Endothelial cell of umbilical vein (primary cell): Measurements from ENCODE around the gene KIAA1217. TPM values are rescaled to one million over a fixed set of nuclear protein-coding genes. Genes with fewer than 3 reads are reported as not detected.

Experiments
- BruUV-seq: library from RNA; stranded (reverse); fragments of 400-500 nt; replicated peaks from 2 replicates; lab custom pipeline; 2021; lab: Mats Ljungman, UMichigan
- CTCF ChIA-PET: fragments of 300-600, 350-600 bp; sonication (Branson Sonifier 250); formaldehyde crosslinking; loops from one replicate; lab custom pipeline; 2021; ENCODE audit warnings: antibody characterized with exemption, inconsistent platforms; lab: Charles Lee
- POLR2A ChIA-PET: fragments of 300-600, 350-600 bp; sonication (Branson Sonifier 250); formaldehyde crosslinking; loops from one replicate; lab custom pipeline; 2021; ENCODE audit warnings: antibody characterized with exemption, inconsistent platforms; lab: Charles Lee
- DNase-seq: peaks from one replicate; pipeline ENCODE4 v3.0.0-alpha.2; 2011; ENCODE audit warnings: low read depth, low spot score
- FAIRE-seq: peaks from 2 replicates; lab custom pipeline; 2011; peaks lifted over from hg19 to GRCh38; lab: Jason Lieb, UNC
- H2AFZ ChIP-seq: 2 replicates; pipeline ENCODE4 v1.6.0; 2012; ENCODE audit warnings: low read depth, low read length, control low read depth, inconsistent platforms
- H3K27ac ChIP-seq: 2 replicates; pipeline ENCODE4 v1.5.1; 2011; ENCODE audit warnings: low read depth, mild to moderate bottlenecking, control low read depth, low read length, moderate library complexity; ENCODE audit not compliant: insufficient read depth
- H3K27me3 ChIP-seq, 2 experiments: 2 replicates each; pipeline versions ENCODE4 v1.6.0 to v1.6.1; 2011; ENCODE audit warnings: low read length in 2 of 2, mixed read lengths in 1 of 2; ENCODE audit not compliant: control insufficient read depth in 2 of 2, insufficient read depth in 2 of 2
- H3K36me3 ChIP-seq, 2 experiments: 2 replicates in 1 of 2; 3 replicates in 1 of 2; pipeline ENCODE4 v1.5.1; 2011; ENCODE audit warnings: low read length in 2 of 2, mild to moderate bottlenecking in 1 of 2, moderate library complexity in 1 of 2; ENCODE audit not compliant: control insufficient read depth in 2 of 2, insufficient read depth in 2 of 2; ENCODE audit errors: extremely low read depth in 1 of 2
- H3K4me1 ChIP-seq: 3 replicates; pipeline ENCODE4 v1.5.1; 2011; ENCODE audit warnings: mild to moderate bottlenecking, low read length; ENCODE audit not compliant: control insufficient read depth, insufficient read depth; ENCODE audit errors: extremely low read depth
- H3K4me2 ChIP-seq: 2 replicates; pipeline ENCODE4 v1.6.1; 2011; ENCODE audit warnings: low read length, control low read depth, mixed read lengths; ENCODE audit not compliant: insufficient read depth
- H3K4me3 ChIP-seq, 3 experiments: fragments of 200-600 bp in 1 of 3; sonication (generic), shearing (Covaris generic) in 1 of 3; replicated peaks in 1 of 3; 2 replicates each; pipeline ENCODE4 v1.5.1; 2011 to 2016; ENCODE audit warnings: control low read depth in 3 of 3, low read length in 3 of 3, mild to moderate bottlenecking in 2 of 3, inconsistent platforms in 1 of 3, low read depth in 1 of 3, moderate library complexity in 1 of 3; ENCODE audit not compliant: insufficient read depth in 1 of 3
- H3K79me2 ChIP-seq: 2 replicates; pipeline ENCODE4 v1.6.0; 2012; ENCODE audit warnings: low read length, inconsistent platforms; ENCODE audit not compliant: control insufficient read depth, insufficient read depth
- H3K9ac ChIP-seq: replicated peaks from 2 replicates; pipeline ENCODE3; 2011; ENCODE audit warnings: low read length, control low read depth; ENCODE audit not compliant: insufficient read depth; ENCODE audit errors: extremely low read depth
- H3K9me1 ChIP-seq: replicated peaks from 3 replicates; pipeline ENCODE4 v1.6.0; 2011; ENCODE audit warnings: mild to moderate bottlenecking, low read length; ENCODE audit not compliant: control insufficient read depth, insufficient read depth; ENCODE audit errors: extremely low read depth
- H3K9me3 ChIP-seq: replicated peaks from 2 replicates; pipeline ENCODE4 v1.5.1; 2012; ENCODE audit warnings: low read length, inconsistent platforms; ENCODE audit not compliant: control insufficient read depth, insufficient read depth
- H4K20me1 ChIP-seq: replicated peaks from 2 replicates; pipeline ENCODE3; 2011; ENCODE audit warnings: mild to moderate bottlenecking, low read length; ENCODE audit not compliant: control insufficient read depth, insufficient read depth; ENCODE audit errors: extremely low read depth
- EZH2 ChIP-seq: IDR thresholded peaks from 2 replicates; pipeline ENCODE4 v1.6.1; 2012; ENCODE audit warnings: borderline replicate concordance, low read depth, mild to moderate bottlenecking, moderate library complexity, low read length, inconsistent platforms; ENCODE audit not compliant: severe bottlenecking
- FOS ChIP-seq: IDR thresholded peaks from 2 replicates; pipeline ENCODE4 v1.6.1; 2011; ENCODE audit warnings: mild to moderate bottlenecking, low read length, moderate library complexity, borderline replicate concordance; ENCODE audit not compliant: insufficient read depth
- GATA2 ChIP-seq: IDR thresholded peaks from 2 replicates; pipeline ENCODE4 v1.7.0; 2011; ENCODE audit warnings: low read depth, mild to moderate bottlenecking, moderate library complexity, mixed read lengths, low read length; ENCODE audit not compliant: insufficient read length, insufficient read depth
- JUN ChIP-seq: IDR thresholded peaks from 2 replicates; pipeline ENCODE4 v1.6.1; 2011; ENCODE audit warnings: borderline replicate concordance, low read depth; ENCODE audit not compliant: insufficient read length, insufficient read depth
- MYC ChIP-seq: IDR thresholded peaks from one replicate; pipeline ENCODE4 v1.6.1; 2011; ENCODE audit warnings: mild to moderate bottlenecking, low read depth, low read length
- POLR2A ChIP-seq: IDR thresholded peaks from 2 replicates; pipeline ENCODE4 v1.6.1; 2012; ENCODE audit warnings: low read depth, mild to moderate bottlenecking, control low read depth, low read length
- POLR2AphosphoS5 ChIP-seq: IDR thresholded peaks from 2 replicates; pipeline ENCODE4 v1.6.1; 2012; ENCODE audit warnings: low read depth, mild to moderate bottlenecking, control low read depth, low read length, moderate library complexity; ENCODE audit not compliant: insufficient read depth
- dilution Hi-C: fragments of 300-500 bp; cut with MboI; formaldehyde crosslinking; loops from one replicate; pipeline ENCODE4 v1.15.0; 2019; ENCODE audit warnings: low sequenced_read_pairs; ENCODE audit not compliant: extremely low pct_ligation_motif_present
- intact Hi-C: fragments of 100-400 bp; cut with micrococcal nuclease; formaldehyde crosslinking; loops from one replicate; pipeline ENCODE4 v1.10.0; 2022
- polyA plus RNA-seq, 4 experiments: library from polyadenylated mRNA; depleted of rRNA in 3 of 4; stranded (reverse) in 3 of 4; unstranded in 1 of 4; fragments of >200 nt; gene quantifications; 2 replicates each; pipeline versions ENCODE4 v1.2.1 to v1.2.3, GENCODE V29; 2011 to 2012; ENCODE audit warnings: missing spikeins in 1 of 4
- total RNA-seq: library from RNA; stranded (reverse); gene quantifications from 2 replicates; pipeline ENCODE4 v1.2.3, GENCODE V29; 2021
- TF ChIP-seq, protein P1 (sequence below): IDR thresholded peaks from 2 replicates; pipeline ENCODE4 v1.6.1; 2011; ENCODE audit not compliant: insufficient read depth, insufficient read length
- TF ChIP-seq, protein P2 (sequence below), 2 donors: IDR thresholded peaks; 1 replicate in 1 of 2; 2 replicates in 1 of 2; pipeline ENCODE4 v1.5.1; 2011; ENCODE audit warnings: low read length in 2 of 2, mild to moderate bottlenecking in 2 of 2, moderate library complexity in 2 of 2, control low read depth in 1 of 2, inconsistent platforms in 1 of 2, low read depth in 1 of 2; ENCODE audit not compliant: insufficient read depth in 1 of 2; ENCODE audit errors: extremely low read depth in 1 of 2

KIAA1217 gene
- total and polyA plus RNA-seq, 2 donors (not counting 3 experiments of a cell fraction or from before 2014, with no cell fraction given): 0.83 to 10.3 TPM

DNA sequence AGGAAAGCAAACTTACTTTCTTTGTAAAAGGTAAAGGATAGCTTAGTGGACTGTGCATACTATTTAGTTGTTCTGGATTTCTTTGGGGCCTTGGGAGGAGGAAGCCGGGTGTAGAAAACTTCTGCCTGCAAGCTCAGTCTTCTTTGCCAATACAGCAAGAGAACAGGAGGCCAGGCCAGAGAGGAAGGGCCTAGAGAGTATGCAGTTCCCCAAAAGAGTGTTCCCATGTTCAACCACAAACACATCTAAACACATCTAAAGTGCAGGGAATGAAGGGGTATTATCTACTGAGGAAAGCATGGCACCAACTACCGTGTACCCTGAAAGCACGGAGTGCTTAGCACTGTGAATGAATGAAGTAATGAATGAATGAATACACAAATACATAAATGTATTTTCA is 11.0 kb downstream of the KIAA1217 start:
- no peak overlapping the region for H3K4me3 ChIP-seq
- BruUV-seq: no TSS peak
- no peak for TF ChIP-seq POLR2A
- no peak for TF ChIP-seq GATA2
- TF ChIP-seq, protein P1, sequence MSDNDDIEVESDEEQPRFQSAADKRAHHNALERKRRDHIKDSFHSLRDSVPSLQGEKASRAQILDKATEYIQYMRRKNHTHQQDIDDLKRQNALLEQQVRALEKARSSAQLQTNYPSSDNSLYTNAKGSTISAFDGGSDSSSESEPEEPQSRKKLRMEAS: no peak
- no peak for TF ChIP-seq POLR2AphosphoS5
- no peak for TF ChIP-seq FOS
- TF ChIP-seq MYC: no peak
- no peak for TF ChIP-seq JUN
- TF ChIP-seq, protein P2, sequence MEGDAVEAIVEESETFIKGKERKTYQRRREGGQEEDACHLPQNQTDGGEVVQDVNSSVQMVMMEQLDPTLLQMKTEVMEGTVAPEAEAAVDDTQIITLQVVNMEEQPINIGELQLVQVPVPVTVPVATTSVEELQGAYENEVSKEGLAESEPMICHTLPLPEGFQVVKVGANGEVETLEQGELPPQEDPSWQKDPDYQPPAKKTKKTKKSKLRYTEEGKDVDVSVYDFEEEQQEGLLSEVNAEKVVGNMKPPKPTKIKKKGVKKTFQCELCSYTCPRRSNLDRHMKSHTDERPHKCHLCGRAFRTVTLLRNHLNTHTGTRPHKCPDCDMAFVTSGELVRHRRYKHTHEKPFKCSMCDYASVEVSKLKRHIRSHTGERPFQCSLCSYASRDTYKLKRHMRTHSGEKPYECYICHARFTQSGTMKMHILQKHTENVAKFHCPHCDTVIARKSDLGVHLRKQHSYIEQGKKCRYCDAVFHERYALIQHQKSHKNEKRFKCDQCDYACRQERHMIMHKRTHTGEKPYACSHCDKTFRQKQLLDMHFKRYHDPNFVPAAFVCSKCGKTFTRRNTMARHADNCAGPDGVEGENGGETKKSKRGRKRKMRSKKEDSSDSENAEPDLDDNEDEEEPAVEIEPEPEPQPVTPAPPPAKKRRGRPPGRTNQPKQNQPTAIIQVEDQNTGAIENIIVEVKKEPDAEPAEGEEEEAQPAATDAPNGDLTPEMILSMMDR (IDR thresholded peaks at IDR 0.05; ENCODE audit: extremely low read depth in 1 of 2, insufficient read depth in 1 of 2, low read depth in 1 of 2, low read length in 2 of 2): no peak
- no peak for TF ChIP-seq EZH2
- FAIRE-seq (no peak), DNase-seq (no peak)
- H3K9me1 ChIP-seq: no peaks in the 10 kb centered on the region
- H3K27ac ChIP-seq: no peak overlapping the region
- CTCF ChIA-PET: interaction anchor here (0.7 kb wide), 1 partner anchor 14 kb away, joined by 4 read pairs; no protein-coding TSS in a partner anchor
- H4K20me1 ChIP-seq: no peaks in the 10 kb centered on the region
- H3K36me3 ChIP-seq: no peaks in the 10 kb centered on the region
- no peaks in the 10 kb centered on the region for H3K4me1 ChIP-seq
- H3K4me2 ChIP-seq: no peak overlapping the region
- POLR2A ChIA-PET: no interaction called here
- no peak overlapping the region for H2AFZ ChIP-seq
- H3K9me3 ChIP-seq: no peaks in the 10 kb centered on the region
- dilution Hi-C loops (no loop called here), intact Hi-C loops (no loop called here)
- no peak overlapping the region for H3K9ac ChIP-seq
- no peaks in the 10 kb centered on the region for H3K79me2 ChIP-seq
- no peaks in the 10 kb centered on the region for H3K27me3 ChIP-seq
